ENCODE results near the gene ICAM3. TPM values are rescaled to one million over a fixed set of nuclear protein-coding genes. Genes with fewer than 3 reads are reported as not detected.

Gene ICAM3
- polyA plus RNA-seq, 1 of the 3 experiments (the other 2 are of a cell fraction) = 15.6 TPM

DNA sequence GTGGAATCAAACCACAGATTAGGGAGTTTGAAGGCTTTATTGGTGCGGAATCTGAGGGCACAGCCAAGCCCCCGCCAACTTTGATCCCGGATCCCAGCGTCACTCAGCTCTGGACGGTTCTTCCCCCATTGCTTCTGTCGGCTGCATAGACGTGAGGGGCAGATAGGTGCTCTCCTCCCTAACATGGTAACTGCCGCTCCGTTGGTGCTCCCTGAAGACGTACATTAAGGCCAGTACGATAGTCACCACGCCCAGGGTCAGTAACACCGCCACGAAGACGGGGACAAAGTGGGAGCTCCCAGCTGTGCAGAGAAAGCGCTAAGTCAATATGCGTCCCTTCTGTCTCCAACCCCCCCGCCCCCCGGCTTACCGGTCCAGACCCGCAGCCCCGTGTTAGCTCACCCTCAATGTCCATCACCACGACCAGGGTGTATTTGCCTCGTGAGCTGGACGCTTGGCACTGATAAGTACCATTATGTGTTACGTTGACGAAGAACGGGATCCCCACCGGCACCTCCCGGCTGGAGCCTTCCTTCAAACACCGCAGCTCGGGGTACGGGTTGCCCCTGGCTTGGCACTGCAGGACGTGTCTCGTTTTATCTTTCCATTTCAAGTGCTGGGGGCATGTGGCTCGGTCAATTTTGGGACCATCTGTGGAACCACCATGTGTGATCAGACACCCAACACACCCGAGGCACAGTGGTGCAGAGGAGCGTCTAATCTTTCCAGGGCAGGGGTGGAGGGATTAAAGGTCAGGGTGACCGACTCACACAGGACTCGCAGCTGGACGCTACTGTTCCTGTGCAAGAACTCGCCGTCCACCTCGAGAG is 5.5 kb downstream of the ICAM3 start (continued):
- TF ChIP-seq TAF1 (IDR thresholded peaks at IDR 0.05; ENCODE audit: borderline replicate concordance, low read depth, low read length) (no peak), RXRA (IDR thresholded peaks at IDR 0.05; ENCODE audit: borderline replicate concordance, low read depth) (no peak)
- TF ChIP-seq, protein P1, sequence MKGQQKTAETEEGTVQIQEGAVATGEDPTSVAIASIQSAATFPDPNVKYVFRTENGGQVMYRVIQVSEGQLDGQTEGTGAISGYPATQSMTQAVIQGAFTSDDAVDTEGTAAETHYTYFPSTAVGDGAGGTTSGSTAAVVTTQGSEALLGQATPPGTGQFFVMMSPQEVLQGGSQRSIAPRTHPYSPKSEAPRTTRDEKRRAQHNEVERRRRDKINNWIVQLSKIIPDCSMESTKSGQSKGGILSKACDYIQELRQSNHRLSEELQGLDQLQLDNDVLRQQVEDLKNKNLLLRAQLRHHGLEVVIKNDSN (IDR thresholded peaks at IDR 0.05; ENCODE audit: borderline replicate concordance, low read depth) = no peak

DNA sequence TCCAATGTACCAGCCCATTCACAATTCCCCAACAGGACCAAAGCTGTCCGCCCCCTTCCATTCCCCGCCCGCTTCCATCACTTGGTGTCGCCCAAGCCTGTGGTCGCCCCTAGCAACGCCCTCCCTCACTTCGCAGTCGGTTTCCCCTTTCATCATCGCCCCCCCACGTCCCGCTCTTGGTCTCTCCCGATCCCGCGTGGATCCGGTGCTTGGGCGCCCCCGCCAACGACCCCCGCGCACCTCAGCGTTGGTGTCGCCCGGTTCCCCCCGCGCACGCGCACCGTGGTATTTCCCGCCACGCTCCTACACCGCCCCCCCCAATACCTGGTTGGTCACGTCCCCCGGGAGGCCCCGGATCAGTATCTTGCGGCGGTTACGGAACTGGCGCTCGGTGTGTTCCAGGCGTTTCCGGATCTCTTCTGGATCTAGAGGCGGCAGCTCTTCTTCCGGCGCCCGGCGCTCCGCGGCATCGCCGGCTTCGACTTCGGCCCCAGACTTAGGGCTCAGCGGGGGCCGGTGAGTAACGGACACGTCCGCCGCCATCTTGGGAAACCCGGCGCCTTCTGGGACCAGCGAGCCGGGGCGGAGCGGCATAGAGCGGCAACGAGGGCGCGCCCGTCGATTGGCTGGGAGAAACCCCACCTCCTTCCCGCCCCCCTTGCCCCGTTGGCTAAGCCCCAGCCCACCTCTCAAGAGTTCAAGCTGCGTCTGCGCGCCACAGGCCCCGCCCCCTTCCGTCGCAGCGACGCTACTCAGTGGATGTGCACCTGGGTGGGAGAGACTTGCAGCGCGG is 6.3 kb downstream of the ICAM3 start, which contains the start of gene RAVER1:
Gene RAVER1, minus strand, starts transcription at position 565 of the 793 bp plus-strand sequence. Its CDS starts 22 bp downstream, at position 543.
- H3F3A ChIP-seq (replicated peaks; ENCODE audit: insufficient read depth) = no peaks in the 10 kb centered on the region
- peaks cover 16 to 19% of the 10 kb centered on the region in 2 experiments for H3K36me3 ChIP-seq (replicated peaks in 1 of 2; ENCODE audit: control insufficient read depth in 1 of 2, insufficient read depth in 2 of 2, low read length in 1 of 2)
- peak within 1 kb of the TSS; percentile 91 for H2AFZ ChIP-seq (ENCODE audit: low read depth)
- POLR2A ChIA-PET = interaction anchor here (0.8 to 1.9 kb wide), 6 partner anchors 10 to 70 kb away, joined by 3 to 15 read pairs (median 4); partner anchors contain the start of genes CDC37 and TYK2
- peak within 1 kb of the TSS; percentile 97 for H3K9ac ChIP-seq
- H3K9me3 ChIP-seq = no peaks in the 10 kb centered on the region
- peak; percentile 99 for DNase-seq
- H4K20me1 ChIP-seq (ENCODE audit: insufficient read depth) = peaks cover 27% of the 10 kb centered on the region
- peak; percentile 92 for TF ChIP-seq POLR2AphosphoS5 (IDR thresholded peaks at IDR 0.05; ENCODE audit: low read depth, low read length)
- TF ChIP-seq YY1 (IDR thresholded peaks at IDR 0.05; ENCODE audit: low read depth) = peak; percentile 96
- TF ChIP-seq GATA2 (CRISPR knock-in tag; IDR thresholded peaks at IDR 0.05) = 0 out of 2 replicates have a peak, but pooled peaks have one; percentile 27
- TF ChIP-seq, protein P2, sequence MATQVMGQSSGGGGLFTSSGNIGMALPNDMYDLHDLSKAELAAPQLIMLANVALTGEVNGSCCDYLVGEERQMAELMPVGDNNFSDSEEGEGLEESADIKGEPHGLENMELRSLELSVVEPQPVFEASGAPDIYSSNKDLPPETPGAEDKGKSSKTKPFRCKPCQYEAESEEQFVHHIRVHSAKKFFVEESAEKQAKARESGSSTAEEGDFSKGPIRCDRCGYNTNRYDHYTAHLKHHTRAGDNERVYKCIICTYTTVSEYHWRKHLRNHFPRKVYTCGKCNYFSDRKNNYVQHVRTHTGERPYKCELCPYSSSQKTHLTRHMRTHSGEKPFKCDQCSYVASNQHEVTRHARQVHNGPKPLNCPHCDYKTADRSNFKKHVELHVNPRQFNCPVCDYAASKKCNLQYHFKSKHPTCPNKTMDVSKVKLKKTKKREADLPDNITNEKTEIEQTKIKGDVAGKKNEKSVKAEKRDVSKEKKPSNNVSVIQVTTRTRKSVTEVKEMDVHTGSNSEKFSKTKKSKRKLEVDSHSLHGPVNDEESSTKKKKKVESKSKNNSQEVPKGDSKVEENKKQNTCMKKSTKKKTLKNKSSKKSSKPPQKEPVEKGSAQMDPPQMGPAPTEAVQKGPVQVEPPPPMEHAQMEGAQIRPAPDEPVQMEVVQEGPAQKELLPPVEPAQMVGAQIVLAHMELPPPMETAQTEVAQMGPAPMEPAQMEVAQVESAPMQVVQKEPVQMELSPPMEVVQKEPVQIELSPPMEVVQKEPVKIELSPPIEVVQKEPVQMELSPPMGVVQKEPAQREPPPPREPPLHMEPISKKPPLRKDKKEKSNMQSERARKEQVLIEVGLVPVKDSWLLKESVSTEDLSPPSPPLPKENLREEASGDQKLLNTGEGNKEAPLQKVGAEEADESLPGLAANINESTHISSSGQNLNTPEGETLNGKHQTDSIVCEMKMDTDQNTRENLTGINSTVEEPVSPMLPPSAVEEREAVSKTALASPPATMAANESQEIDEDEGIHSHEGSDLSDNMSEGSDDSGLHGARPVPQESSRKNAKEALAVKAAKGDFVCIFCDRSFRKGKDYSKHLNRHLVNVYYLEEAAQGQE (IDR thresholded peaks at IDR 0.05; ENCODE audit: low read depth, low read length) = no peak; the same call in 1 of the 2 replicates
- no peak for TF ChIP-seq FOSL2 (IDR thresholded peaks at IDR 0.05; ENCODE audit: borderline replicate concordance, low read depth)
- peak; percentile 89 for TF ChIP-seq NRF1 (IDR thresholded peaks at IDR 0.05; ENCODE audit: low read depth, low read length)
- peak; percentile 52 for TF ChIP-seq MXI1 (IDR thresholded peaks at IDR 0.05; ENCODE audit: low read depth, low read length)
- TF ChIP-seq, protein P1 (IDR thresholded peaks at IDR 0.05; ENCODE audit: borderline replicate concordance, low read depth) = 0 out of 2 replicates have a peak, but pooled peaks have one; percentile 30
- TF ChIP-seq, protein P3, sequence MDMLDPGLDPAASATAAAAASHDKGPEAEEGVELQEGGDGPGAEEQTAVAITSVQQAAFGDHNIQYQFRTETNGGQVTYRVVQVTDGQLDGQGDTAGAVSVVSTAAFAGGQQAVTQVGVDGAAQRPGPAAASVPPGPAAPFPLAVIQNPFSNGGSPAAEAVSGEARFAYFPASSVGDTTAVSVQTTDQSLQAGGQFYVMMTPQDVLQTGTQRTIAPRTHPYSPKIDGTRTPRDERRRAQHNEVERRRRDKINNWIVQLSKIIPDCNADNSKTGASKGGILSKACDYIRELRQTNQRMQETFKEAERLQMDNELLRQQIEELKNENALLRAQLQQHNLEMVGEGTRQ (IDR thresholded peaks at IDR 0.05; ENCODE audit: borderline replicate concordance, low read depth, low read length) = no peak
- no peak for TF ChIP-seq FOXM1 (IDR thresholded peaks at IDR 0.05; ENCODE audit: low read depth)
- peak; percentile 92 for TF ChIP-seq TAF1 (IDR thresholded peaks at IDR 0.05; ENCODE audit: borderline replicate concordance, low read depth, low read length)
- TF ChIP-seq GABPA (IDR thresholded peaks at IDR 0.05; ENCODE audit: low read depth) = peak; percentile 42; the same call in 1 of the 2 replicates
- TF ChIP-seq, protein P4, sequence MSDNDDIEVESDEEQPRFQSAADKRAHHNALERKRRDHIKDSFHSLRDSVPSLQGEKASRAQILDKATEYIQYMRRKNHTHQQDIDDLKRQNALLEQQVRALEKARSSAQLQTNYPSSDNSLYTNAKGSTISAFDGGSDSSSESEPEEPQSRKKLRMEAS (IDR thresholded peaks at IDR 0.05; ENCODE audit: low read depth) = peak; percentile 71
- TF ChIP-seq ELF1 (IDR thresholded peaks at IDR 0.05) = peak; percentile 57
- peaks cover 0 to 22% of the 10 kb centered on the region in 2 experiments; a peak in 1 of 4 replicates for H3K4me1 ChIP-seq (ENCODE audit: control insufficient read depth in 1 of 2, insufficient read depth in 2 of 2, low read depth in 1 of 2, low read length in 1 of 2)
- peak within 1 kb of the TSS; percentile 93 to 97 for H3K27ac ChIP-seq (ENCODE audit: low read depth in 2 of 2, low read length in 1 of 2)
- peak within 1 kb of the TSS; percentile 81 to 95 for H3K4me3 ChIP-seq (ENCODE audit: low read depth in 2 of 2, low read length in 1 of 2)
- 1% methylated on average over 42 of the region's 82 CpGs for WGBS (ENCODE audit: low lambda C conversion rate)
- peaks cover 52% of the 10 kb centered on the region for H3K79me2 ChIP-seq (ENCODE audit: insufficient read depth)
- CTCF ChIA-PET = interaction anchor here (0.7 to 3.3 kb wide), 6 partner anchors 10 to 63 kb away, joined by 3 to 18 read pairs (median 3); partner anchors contain the start of genes FDX2 and ICAM1
- H3K4me2 ChIP-seq = peak within 1 kb of the TSS; percentile 97
- H3K27me3 ChIP-seq (ENCODE audit: insufficient read depth) = no peaks in the 10 kb centered on the region
- H3K9me2 ChIP-seq = no peaks in the 10 kb centered on the region
